HG02884 (cell line): Measurements from ENCODE around the gene RPP14.
"Not testable (repeated sequence)": the region's sequence is repeated elsewhere in the genome, so short reads cannot be mapped to it uniquely, and the experiment has no call there.

Experiments used
- ATAC-seq: cut with Tn5 transposase; IDR thresholded peaks from one replicate; pipeline ENCODE4 v1.9.1; 2021; ENCODE audit warnings: mild to moderate bottlenecking, moderate library complexity; ENCODE audit not compliant: unreplicated experiment

The RPP14 gene

DNA sequence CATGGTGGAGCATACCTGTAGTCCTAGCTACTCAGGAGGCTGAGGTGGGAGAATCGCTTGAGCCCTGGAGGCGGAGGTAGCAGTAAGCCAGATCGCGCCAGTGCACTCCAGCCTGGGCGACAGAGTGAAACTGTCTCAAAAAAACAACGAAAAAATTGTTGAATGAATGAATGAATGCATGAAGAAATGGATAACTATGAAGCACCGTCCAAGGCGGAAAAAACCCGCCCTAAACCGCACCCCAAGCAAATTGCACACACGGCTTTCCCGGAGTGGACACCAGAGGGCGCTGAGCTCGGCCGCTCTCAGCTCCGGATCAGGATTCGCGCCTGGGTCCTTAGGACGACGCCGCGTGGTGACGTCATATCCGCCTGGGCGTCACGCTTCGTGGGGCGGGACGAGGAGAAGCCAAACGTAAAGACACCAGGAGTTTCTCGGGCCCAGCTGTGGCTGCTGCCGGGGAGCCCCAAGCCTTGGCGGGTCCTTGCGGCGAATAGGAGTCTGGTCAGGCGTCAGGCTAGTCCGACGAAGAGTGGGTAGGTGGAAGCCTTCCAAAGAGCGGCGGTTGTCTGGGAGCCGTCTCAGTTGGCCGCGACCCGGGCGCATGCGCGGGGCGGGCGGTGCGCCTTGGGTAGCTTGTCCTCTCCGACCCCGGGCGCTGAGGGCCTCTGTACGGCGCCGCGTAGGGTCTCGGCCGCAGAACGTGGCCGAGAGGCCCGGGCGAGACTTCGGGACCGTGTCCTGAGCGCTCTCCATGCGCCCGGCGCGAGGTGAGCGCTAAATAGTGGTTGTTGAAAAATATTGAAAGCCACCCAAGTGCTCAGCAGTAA lies at the start of gene RPP14, which contains the start of gene HTD2:
Gene RPP14, plus strand, starts transcription at position 364 of the 830 bp plus-strand sequence. CDS start 4,085 bp downstream, outside the sequence.
Gene HTD2, plus strand, starts transcription at position 639 of the 830 bp plus-strand sequence. CDS start 11,094 bp downstream, outside the sequence.
- ATAC-seq, result peak; percentile 77

GRCh38 chr3:58256511-58256910 lies 49.5 kb upstream of the RPP14 start:
- no peak for ATAC-seq

GRCh38 chr3:58258392-58259055 lies 47.5 kb upstream of the RPP14 start:
- ATAC-seq, result no peak

GRCh38 chr3:58260261-58260731 lies 45.7 kb upstream of the RPP14 start:
- ATAC-seq, result no peak

DNA sequence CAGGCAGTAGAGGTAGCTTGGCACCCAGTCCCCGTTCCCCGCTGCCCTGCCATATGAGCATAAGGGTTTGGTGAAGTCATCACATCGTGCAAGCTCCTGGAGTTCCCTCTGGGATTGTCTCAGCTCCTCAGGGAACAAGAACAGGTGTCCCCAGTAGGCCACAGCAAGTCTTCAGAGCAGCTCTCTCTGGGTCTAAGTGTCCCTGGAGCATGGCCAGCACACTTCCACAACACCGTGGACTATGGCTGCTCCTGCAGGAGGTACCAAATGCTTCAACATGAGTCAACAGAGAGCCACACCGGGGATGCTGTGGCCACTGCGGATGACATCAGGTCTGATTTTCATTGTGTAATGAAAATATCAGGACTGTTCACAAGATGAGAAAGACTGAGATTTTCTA lies 45.3 kb upstream of the RPP14 start:
- ATAC-seq, result no peak

GRCh38 chr3:58261954-58262666 lies 43.9 kb upstream of the RPP14 start:
- ATAC-seq, result no peak

GRCh38 chr3:58266577-58266976 lies 39.5 kb upstream of the RPP14 start:
- ATAC-seq, result no peak

GRCh38 chr3:58267543-58267942 lies 38.5 kb upstream of the RPP14 start:
- ATAC-seq, result not testable (repeated sequence)

GRCh38 chr3:58269356-58269755 lies 36.7 kb upstream of the RPP14 start:
- ATAC-seq, result no peak

- ATAC-seq, result no peak
Measured at GRCh38 chr3:58270485-58270884, 35.6 kb upstream of the RPP14 start.

DNA sequence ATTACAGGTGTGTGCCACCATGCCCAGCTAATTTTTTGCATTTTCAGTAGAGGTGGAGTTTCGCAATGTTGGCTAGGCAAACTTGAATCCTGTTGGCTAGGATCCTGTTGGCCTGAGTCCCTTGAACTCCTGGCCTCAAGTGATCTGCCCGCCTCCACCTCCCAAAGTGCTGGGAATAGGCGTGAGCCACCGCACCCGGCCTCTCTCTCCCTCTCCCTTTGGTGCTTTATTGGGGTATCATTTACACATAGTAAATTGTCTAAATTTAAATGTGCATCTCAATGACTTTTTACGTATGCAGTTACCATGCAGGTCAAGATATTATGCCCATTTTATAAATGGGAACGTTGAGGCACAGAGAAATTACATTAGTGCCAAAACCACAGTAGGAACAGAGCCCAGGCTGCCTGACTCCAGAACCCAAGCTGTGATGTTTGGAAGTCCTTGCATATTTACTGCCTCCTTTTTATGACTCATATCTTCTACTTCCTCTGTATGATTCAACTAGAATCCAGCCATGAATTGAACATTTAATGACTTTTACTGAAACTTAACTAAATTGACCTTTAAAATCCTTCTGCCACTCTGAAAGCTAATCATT lies 34.0 kb upstream of the RPP14 start:
- ATAC-seq, result no peak

- no peak for ATAC-seq
Measured at GRCh38 chr3:58272891-58273290, 33.2 kb upstream of the RPP14 start.

DNA sequence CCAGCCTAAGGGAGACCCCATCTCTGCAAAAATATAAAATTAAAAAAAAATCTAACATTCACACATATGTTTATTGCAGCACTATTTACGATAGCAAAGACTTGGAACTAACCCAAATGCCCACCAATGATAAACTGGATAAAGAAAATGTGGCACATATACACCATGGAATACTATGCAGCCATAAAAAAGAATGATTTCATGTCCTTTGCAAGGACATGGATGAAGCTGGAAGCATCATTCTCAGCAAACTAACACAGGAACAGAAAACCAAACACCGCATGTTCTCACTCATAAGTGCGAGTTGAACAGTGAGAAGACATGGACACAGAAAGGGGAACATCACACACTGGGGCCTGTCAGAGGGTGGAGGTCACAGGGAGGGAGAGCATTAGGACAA lies 32.7 kb upstream of the RPP14 start:
- not testable (repeated sequence) for ATAC-seq

DNA sequence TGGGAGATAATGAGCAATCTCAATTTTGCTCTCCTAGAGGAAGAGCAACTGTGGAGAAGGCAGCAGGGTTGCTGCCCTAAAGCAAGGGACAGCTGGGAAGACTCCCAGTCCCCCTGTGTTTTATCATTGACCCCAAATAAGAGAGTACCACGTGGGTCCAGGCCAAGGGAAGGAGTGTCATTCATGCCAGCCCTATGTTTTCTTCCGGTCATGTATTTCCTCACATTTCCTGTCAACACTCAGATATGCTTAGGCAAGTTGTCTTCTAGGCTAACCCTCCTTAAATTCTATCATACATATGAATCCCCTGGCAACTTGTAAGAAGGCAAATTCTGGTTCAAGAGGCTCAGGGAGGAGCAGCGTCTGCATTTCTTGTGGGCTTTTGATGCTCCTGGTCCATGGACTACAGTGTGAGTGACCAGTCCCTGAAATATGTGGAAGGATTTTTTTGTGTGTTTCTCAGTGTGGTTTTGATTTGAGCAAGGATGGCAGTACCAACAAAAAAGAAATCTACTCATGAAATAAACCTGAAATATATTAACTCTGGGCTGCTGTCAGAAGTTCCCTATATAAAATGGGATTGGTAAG lies 31.9 kb upstream of the RPP14 start:
- no peak for ATAC-seq

- no peak for ATAC-seq
Measured at GRCh38 chr3:58281069-58281468, 25.0 kb upstream of the RPP14 start.

DNA sequence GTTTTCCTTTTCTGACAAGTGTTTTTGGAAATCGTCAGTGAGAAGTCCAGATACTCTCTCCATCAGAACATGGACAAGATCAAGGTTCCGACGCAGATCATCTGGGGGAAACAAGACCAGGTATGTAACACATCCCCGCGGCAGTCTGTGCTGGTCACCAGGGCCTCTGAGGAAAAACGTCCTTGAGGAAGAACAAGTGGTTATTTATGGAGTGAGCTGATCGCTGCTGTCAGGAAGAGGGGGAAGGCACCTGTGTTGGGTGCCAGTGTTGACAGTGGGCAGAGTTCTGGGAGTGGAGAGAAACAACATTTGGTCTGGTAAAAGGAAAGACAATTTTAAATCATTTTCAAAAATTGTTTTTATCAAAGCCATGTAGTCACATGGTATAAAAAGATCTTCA lies 20.7 kb upstream of the RPP14 start:
- ATAC-seq, result no peak

DNA sequence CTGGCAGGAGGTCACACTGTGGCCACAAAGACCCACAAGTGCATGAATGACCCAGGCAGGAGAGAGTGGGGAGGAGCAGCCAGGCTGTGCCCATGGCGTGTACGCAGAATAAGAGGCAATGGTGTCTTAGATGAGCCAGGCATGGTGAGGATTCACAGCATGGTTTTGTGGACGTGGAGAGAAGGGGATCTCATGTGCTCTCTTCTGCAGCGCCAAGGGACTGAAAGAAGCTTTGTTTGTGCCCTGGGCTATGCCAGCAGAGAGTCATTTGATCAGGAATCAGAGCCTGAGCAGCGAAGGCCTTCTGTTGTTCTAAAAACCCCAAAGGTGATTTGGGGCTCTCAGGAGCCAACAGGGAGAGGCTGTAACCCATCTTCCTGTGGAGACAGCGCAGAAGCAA lies 18.7 kb upstream of the RPP14 start:
- no peak for ATAC-seq

DNA sequence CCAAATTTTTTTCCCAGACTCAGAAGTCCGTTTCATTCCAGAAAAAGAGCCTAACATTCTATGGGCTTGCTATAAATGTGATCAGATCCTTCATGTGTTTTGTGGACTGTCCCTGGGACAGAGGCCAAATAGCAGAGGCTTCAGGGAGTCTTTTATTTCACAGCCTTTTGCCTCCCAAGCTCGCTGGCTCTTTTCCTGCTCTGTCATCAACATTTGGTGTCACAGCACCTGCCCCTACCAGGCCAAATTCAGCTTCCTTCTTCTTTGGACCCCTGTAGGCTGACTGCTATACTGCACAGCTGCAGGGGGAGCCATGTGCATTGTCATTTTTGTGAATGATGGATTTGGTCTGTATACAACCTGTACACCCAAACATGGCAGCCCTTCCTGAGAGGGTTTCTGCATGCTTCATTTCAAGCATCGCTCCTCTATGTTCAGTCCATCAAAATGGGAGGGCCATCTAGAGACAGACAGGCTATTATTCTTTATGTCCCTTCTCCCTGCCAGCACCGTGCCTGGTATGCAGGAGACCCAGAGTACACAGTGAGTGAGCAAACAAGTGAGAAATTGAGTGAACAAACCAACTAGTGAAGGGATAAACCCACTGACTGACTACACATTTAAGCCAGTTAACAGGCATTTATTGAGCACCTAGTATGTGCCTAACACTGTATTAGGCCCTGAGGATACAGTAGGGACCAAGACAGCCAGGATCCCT lies 17.9 kb upstream of the RPP14 start:
- ATAC-seq, result no peak

GRCh38 chr3:58288964-58289613 lies 17.0 kb upstream of the RPP14 start:
- ATAC-seq, result not testable (repeated sequence)
